Ureter (tissue), 1 donor: ENCODE measurements around the gene ADCY4. TPM values are rescaled to one million over a fixed set of nuclear protein-coding genes. Genes with fewer than 3 reads are reported as not detected.

Source experiments
- DNase-seq: peaks from one replicate; pipeline ENCODE4 v3.0.0-alpha.2; 2020; ENCODE audit warnings: low spot score
- total RNA-seq: library from RNA; stranded (reverse); gene quantifications from one replicate; pipeline ENCODE4 v1.2.4, GENCODE V29; 2023
- donor health status: DM: yes; HTN: yes; CAD: no.

ADCY4 gene
- total RNA-seq, 1 donor from 2014 or later, result 61.7 TPM

- DNase-seq, result no peak
Measured at GRCh38 chr14:24315807-24316596, 18.9 kb downstream of the ADCY4 start.

DNA sequence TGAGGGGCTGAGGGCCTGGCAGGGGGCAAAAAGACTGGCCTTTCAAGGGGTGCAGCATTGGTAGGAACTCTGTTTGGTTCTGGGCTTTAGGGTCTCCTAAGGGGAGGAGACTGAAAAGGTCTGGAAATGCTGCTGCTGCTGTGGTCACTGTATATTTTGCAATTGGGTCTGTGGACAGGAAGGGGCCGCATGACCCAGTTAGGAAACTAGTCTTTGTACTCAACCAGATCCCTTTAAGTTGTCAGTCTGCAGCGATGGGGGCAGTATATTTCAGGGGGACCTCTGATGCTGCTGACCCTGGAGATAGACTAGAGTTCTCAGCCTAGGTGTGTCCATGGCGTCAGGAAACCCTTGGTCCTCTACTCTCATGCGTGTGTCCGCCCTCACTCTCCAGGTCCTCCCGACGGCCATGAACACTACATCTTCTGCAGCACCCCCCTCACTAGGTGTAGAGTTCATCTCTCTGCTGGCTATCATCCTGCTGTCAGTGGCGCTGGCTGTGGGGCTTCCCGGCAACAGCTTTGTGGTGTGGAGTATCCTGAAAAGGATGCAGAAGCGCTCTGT, 19.5 kb downstream of the ADCY4 start:
- no peak for DNase-seq

GRCh38 chr14:24314377-24315193, 20.3 kb downstream of the ADCY4 start:
- DNase-seq, result no peak

- no peak for DNase-seq
Measured at GRCh38 chr14:24313913-24314312, 21.0 kb downstream of the ADCY4 start.

- DNase-seq, result no peak
Measured at GRCh38 chr14:24312736-24313507, 21.9 kb downstream of the ADCY4 start.

DNA sequence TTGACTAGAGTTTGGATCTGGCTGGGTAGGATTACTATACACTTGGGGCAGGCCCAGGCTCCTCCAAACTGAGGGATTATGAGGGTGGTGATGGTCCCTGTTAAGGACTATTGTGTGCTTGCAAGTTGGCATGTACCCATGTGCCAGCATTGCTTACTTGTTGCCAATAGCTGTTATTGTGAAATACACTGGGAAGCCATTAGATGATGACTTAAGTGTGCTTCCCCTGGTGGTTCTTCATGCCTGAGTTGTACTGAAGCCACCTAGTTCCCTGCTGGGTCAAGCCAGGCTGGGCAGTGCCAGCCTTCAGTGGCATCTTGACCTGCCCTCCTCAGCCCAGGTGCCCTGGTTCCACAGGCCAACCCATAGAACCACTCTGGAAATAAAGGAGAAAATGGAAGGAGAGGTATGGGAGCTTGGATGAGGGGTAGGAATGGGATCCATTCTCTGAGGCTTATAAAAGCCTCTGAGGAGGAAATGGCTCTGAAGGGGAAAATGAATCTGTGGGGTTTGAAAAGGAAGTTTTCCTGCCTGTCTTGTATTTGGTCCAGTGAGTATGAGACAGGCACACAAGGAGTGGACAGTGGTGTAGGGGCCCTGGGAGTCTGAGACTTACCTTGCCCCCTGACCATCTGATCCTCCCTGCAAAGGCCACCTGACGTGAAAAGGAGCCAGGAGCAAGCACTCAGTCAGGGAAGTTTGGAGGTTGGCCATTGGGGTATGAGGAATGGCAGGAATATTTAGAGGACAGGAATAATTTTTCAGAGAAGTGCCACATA, 22.8 kb downstream of the ADCY4 start:
- no peak for DNase-seq

- DNase-seq, result peak; percentile 79
Measured at GRCh38 chr14:24310646-24311604, 23.9 kb downstream of the ADCY4 start, which contains the start of gene LTB4R. TSS of gene LTB4R (plus strand) at chr14:24311502. CDS start at chr14:24315652, 4,150 bp downstream.

DNA sequence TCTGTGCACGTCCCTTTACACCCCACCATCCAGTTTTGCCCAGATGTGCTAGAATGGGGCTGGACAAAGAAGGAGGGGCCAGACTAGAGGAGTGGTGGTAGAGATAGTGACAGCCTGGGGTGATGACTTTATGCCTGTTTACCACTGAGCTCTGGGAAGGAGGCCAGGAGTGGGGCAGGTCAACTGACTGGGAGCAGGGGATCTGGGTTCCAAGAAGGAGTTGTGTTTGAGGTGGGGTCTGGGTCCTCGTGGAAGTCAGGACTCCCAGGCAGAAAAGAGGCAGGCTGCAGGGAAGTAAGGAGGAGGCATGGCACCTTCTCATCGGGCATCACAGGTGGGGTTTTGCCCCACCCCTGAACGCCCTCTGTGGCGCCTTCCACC, 24.6 kb downstream of the ADCY4 start:
- DNase-seq, result no peak

GRCh38 chr14:24309538-24310264, 25.2 kb downstream of the ADCY4 start, which contains the start of gene LTB4R2:
TSS of gene LTB4R2 (plus strand) at chr14:24310140. CDS start at chr14:24310665, 525 bp downstream.
- no peak for DNase-seq

DNA sequence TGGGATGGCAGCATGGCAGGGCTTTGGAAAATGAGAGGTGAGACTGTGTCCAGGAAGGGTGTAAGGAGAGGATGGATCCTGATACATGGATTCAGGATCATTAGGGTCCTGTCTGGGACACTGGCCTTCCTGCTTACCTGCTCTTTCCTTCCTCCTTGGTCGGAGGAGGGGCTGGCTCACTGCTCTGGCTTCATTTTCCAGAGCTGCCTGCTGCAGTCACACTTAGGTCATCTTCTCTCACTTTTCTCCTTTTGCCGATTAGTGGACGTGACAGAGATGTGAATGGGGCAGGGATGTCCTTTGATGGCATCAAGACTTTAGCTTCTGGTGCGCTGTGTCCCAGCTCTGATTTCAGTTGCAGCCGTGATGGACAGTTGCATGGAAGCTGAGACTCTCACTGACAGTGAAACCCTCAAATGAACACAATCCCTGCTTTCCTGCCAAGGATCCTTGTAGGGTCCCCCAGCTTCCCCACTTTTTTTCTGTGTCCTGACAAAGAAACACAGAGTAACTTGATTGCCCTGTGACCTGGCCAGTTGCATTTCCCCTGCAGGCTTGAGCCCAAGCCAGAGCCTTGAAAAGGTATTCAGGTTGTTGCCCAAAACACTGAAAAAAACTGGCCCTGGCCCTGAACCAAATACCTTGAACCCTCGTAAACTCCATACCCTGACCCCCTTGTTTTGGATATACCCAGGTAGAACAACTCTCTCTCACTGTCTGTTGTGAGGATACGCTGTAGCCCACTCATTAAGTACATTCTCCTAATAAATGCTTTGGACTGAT, 26.3 kb downstream of the ADCY4 start:
- DNase-seq, result no peak

DNA sequence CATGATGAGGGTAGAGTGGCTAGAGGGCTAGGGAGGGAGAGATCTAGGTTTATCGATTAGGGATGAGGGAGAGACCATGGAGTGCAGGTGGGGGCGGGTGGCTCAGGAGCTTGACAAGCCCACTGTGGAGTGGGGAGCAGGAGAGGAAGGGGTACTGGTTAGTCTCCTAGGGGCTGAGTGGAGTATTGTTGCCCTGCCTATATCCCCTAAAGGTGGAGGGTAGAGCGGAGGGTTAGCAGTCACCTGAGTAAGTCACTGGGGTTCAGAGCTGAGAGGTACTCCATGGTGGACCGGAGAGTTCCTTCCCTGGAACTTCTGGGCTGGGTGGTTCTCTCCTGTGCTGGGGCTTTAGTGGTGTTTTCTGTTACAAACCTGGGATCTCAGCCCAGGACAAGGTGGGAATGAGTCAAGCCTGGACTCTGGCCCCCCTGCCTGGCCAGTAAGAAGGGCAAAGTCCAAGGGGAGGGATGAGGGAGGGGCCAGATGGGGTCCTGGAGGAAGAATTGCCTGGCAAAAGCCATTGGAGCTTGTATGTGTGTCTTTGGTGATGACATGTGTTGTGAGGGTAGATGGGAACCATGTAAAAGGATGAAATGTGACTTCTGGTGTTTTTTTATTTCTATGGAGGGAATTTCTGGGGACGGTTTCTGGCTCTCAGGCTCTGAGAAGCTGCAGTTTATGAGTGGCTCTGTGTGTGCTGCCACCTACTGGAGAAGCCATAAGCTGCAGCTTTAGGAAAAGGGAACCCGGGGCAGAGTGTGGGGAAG, 27.1 kb downstream of the ADCY4 start, which contains the start of gene CIDEB:
CIDEB (minus strand) TSS at position 403 of the 767 bp plus-strand sequence; CDS start at position 284, 119 bp downstream.
- no peak for DNase-seq

- no peak for DNase-seq
Measured at GRCh38 chr14:24307156-24307574, 27.7 kb downstream of the ADCY4 start.

GRCh38 chr14:24304019-24304387, 30.9 kb downstream of the ADCY4 start:
- no peak for DNase-seq

- DNase-seq, result no peak
Measured at GRCh38 chr14:24300326-24300980, 34.4 kb downstream of the ADCY4 start.

GRCh38 chr14:24299255-24300191, 35.3 kb downstream of the ADCY4 start, which contains the start of the genes DHRS1 and NOP9:
TSS of gene DHRS1 (minus strand) at chr14:24299780. CDS start at chr14:24299106, 674 bp downstream.
TSS of gene NOP9 (plus strand) at chr14:24299850. CDS start at chr14:24299955, 105 bp downstream.
- DNase-seq, result peak; percentile 94
